Rectal smooth muscle tissue (tissue), 1 donor: Measurements from ENCODE around the gene IFNAR1.
A peak's percentile ranks its signal among the peaks of the same experiment; 100 is the strongest.
"Not testable (repeated sequence)": the region's sequence is repeated elsewhere in the genome, so short reads cannot be mapped to it uniquely, and the experiment has no call there.

Experiments
- H3K27ac ChIP-seq: one replicate; pipeline ENCODE4 v1.7.0; 2013; ENCODE audit warnings: low read depth, low read length, inconsistent platforms
- H3K27me3 ChIP-seq: one replicate; pipeline ENCODE4 v1.7.0; 2013; ENCODE audit warnings: low read length; ENCODE audit not compliant: control insufficient read depth, insufficient read depth
- H3K36me3 ChIP-seq: one replicate; pipeline ENCODE4 v1.7.0; 2013; ENCODE audit warnings: low read length; ENCODE audit not compliant: control insufficient read depth, insufficient read depth
- H3K4me1 ChIP-seq: one replicate; pipeline ENCODE4 v1.7.0; 2013; ENCODE audit warnings: low read length; ENCODE audit not compliant: control insufficient read depth, insufficient read depth
- H3K4me3 ChIP-seq: one replicate; pipeline ENCODE4 v1.7.0; 2013; ENCODE audit warnings: low read length
- H3K9ac ChIP-seq: one replicate; pipeline ENCODE4 v1.7.0; 2013; ENCODE audit warnings: low read length

The IFNAR1 gene

DNA sequence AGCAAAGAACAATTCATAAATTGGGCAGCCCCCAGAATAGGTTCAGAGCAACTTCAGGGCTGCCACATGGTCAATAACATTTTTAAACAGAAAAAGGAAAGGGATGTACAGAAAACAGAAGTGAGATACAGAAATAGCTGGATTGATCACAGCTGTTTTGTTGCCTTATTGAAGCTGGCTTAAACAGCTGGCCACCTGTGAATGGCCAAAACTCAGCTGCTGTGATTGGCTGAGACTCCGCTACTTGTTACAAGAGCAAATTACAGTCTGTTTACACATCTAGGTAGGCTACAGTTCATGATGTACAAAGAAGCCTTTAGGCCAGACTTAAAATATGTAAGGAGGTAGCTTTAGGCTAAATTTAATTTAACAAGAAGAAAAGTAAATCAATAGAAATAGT, 11.6 kb upstream of the IFNAR1 start:
- H3K4me1 ChIP-seq: no peaks in the 10 kb centered on the region
- H3K27me3 ChIP-seq: no peaks in the 10 kb centered on the region
- H3K4me3 ChIP-seq: no peak overlapping the region
- H3K27ac ChIP-seq: no peak overlapping the region
- H3K9ac ChIP-seq: no peak overlapping the region
- H3K36me3 ChIP-seq: no peaks in the 10 kb centered on the region

DNA sequence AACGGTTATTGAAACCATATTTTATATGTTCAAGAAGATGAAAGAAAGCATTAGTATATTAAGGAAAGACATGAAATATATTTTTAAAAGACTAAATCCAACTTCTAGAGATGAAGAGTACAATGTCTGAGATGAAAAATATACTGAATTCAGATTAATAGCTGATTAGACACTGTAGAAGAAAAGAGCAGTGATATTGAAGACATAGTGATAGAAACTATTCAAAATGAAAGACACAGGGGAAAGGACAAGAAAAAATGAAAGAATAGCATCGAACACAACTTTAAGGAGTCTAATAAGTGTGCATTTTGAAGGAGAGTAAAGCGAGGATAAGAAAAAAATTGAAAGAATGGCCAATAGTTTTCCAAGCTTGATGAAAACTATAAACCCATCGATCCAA, 11.2 kb upstream of the IFNAR1 start:
- H3K27ac ChIP-seq: no peak overlapping the region
- H3K9ac ChIP-seq: no peak overlapping the region

DNA sequence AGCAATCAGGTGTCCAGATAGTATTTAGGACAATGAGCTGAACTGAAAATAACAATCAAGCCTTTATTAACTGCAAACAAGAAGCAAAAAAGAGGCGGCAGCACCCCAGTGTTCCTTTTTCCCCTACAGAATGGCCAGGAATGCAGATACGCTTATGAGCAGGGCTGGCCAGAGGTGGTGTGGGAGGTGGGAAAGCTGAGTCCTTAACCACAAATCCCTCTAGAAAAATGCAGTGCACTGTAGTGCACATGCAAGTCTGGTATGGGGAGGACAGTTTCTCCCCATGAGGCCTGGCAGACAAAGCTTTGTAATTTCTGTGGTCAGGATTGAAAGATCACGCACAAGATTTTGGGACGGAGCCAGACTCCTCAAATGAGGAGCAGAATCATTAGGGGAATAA, 10.7 kb upstream of the IFNAR1 start:
- Histone ChIP-seq H3K27me3 (no peaks in the 10 kb centered on the region), H3K4me1 (no peaks in the 10 kb centered on the region), H3K27ac (no peak overlapping the region), H3K36me3 (no peaks in the 10 kb centered on the region), H3K9ac (no peak overlapping the region), H3K4me3 (no peak overlapping the region)

More for the DNA sequence above, 11.2 kb upstream of the IFNAR1 start:
- H3K4me3 ChIP-seq: no peak overlapping the region
- H3K27me3 ChIP-seq: no peaks in the 10 kb centered on the region
- H3K36me3 ChIP-seq: no peaks in the 10 kb centered on the region
- H3K4me1 ChIP-seq: no peaks in the 10 kb centered on the region

DNA sequence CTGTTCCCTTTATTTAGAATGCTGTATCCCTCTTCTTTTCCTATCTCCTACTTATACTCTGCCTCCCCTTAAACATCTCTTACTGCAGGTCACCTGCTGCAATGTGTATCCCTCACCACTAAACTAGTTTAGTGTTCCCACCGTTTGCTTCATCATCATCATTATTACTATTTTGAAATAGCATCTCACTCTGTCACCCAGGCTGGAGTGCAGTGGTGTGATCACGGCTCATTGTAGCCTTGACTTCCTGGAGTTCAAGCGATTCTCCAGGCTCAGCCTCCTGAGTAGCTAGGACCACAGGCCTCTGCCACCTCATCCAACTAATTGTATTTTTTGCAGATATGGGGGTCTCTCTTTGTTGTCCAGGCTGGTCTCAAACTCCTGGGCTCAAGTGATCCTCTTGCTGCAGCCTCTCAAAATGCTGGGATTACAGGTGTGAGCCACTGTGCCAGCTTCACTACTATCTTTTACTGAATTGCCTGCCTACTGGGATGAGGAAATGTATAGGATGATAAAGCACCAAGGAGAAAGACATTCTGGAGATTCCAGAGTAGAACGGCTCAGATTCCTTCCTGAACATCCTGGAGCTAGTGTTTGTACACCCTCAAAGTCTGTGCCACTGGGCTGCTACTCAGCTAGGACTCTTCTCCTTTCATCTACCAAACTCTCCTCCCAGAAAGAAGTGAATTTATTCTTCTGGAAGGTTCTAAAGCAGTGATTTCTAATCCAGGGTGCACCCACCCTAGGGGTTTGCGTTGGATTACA, 8.6 kb upstream of the IFNAR1 start:
- H3K4me3 ChIP-seq: no peak overlapping the region
- no peak overlapping the region for H3K27ac ChIP-seq
- no peaks in the 10 kb centered on the region for H3K27me3 ChIP-seq
- no peaks in the 10 kb centered on the region for H3K4me1 ChIP-seq
- H3K9ac ChIP-seq: no peak overlapping the region
- no peaks in the 10 kb centered on the region for H3K36me3 ChIP-seq

DNA sequence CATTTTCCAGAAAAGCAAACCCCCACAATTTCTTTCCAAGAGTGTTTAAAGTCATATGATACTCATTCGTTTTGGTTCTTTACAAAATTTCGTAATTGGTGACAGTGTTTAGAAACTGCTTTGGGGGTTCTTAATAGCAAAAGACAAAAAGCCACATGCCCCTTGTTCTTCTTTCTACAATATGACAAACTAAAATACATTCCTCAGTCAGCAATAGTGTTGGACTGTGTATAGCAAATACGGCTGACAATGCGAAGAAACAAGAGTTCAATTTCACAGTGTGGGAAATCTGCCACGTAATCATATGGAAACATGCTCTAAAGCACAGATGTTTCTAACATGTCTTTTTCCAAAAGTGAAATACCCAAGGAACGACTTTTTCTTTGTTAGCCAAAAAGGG, 7.6 kb upstream of the IFNAR1 start:
- H3K4me3 ChIP-seq: no peak overlapping the region
- no peaks in the 10 kb centered on the region for H3K27me3 ChIP-seq
- no peaks in the 10 kb centered on the region for H3K36me3 ChIP-seq
- H3K4me1 ChIP-seq: no peaks in the 10 kb centered on the region
- no peak overlapping the region for H3K9ac ChIP-seq
- H3K27ac ChIP-seq: no peak overlapping the region

DNA sequence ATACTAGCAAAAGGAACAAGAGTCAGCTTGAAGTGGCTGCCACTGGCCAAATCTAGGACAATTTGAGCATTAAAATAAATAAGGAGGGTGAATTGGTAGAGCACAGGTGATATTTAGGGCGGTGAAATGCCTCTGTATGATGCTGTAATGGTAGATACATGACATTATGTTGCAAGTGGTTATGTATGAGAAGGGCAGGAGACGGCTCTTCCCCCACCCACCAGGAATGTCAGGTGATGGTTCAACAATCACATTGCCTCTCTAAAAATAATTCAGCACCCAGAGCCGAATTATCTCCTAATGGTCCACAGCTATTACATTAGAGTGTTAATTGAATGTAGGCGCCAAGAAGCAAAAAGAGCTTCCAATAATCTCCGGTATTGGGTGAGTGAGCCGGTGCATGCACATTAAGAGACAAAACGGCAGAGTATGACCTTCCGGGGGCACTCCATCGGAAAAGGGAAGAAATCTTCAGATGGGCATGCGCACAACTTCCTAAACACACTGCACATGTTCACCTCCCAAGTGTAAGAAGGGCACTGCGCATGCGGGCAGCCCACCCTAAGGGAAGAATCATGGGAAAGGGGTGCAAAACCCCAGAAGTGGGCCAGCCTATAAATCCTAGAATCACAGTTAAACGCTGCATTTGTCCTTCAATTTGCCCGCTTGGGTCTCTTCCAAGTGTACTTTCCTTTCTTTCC, 6.8 kb upstream of the IFNAR1 start:
- H3K36me3 ChIP-seq: no peaks in the 10 kb centered on the region
- no peak overlapping the region for H3K9ac ChIP-seq
- no peak overlapping the region for H3K4me3 ChIP-seq
- no peak overlapping the region for H3K27ac ChIP-seq
- H3K4me1 ChIP-seq: no peaks in the 10 kb centered on the region
- H3K27me3 ChIP-seq: no peaks in the 10 kb centered on the region

DNA sequence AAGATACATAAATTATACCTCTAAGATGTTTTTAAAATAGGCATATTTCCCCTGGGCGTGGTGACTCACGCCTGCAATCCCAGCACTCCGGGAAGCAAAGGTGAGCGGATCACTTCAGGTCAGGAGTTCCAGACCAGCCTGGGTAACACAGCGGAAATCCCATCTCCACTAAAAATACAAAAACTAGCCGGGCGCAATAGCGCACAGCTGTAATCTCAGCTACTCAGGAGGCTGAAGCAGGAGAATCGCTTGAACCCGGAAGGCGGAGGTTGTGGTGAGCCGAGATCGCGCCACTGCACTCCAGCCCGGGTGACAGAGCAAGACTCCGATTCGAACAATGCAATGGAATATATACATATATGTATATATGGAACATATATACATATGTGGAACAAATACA, 3.8 kb upstream of the IFNAR1 start:
- not testable (repeated sequence) for H3K27me3 ChIP-seq, H3K4me1 ChIP-seq, H3K4me3 ChIP-seq, H3K36me3 ChIP-seq, H3K9ac ChIP-seq, H3K27ac ChIP-seq

DNA sequence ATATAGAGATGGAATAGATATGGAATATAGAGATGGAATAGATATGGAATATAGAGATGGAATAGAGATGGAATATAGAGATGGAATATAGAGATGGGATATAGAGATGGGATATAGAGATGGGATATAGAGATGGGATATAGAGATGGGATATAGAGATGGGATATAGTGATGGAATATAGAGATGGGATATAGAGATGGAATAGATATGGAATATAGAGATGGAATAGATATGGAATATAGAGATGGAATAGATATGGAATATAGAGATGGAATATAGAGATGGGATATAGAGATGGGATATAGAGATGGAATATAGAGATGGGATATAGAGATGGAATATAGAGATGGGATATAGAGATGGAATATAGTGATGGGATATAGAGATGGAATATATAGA, 1.2 kb upstream of the IFNAR1 start:
- not testable (repeated sequence) for H3K36me3 ChIP-seq, H3K27me3 ChIP-seq, H3K9ac ChIP-seq, H3K4me3 ChIP-seq, H3K27ac ChIP-seq, H3K4me1 ChIP-seq

DNA sequence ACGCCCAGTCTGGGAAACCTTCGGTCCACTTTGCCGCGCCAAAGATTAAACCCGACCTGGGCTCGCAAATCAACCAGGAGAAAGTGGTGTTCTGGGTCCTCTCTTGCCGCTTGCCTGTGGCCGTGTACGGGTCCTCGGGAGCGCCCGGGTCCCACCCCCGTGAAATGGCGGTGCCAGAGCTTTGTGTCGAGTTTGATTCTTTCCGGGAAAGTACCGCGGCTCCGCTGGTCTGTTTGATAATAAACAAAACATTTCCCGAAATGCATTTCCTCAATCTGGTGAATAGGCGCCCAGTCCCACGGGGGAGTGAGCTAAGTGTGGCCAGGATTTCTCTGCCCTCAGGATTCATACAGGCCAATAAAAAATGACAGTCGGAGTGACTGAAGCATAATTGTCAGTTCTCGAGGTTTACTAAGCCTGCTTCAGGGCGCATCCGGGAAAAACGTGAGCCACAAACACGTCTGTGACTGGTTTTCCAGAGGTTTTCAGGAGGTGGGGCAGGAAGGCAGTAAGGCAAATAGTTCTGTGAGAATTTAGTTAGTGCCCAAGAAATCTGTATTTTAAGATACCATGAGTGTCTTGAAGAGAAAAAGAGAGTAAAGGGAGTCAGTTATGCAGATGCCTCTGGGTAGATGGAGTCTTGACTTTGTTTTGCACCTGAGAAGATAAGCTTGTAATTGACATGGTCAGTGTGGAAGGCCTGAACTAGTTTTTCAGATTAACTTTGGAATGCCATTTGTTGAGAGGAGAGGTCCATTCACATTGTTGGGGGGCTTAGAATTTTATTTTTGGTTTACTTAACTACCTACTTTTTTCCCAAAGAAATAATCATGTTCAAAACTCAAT, 675 bp downstream of the IFNAR1 start:
- Histone ChIP-seq H3K27ac (peak overlapping the region; percentile 98), H3K27me3 (no peaks in the 10 kb centered on the region), H3K4me1 (peaks cover 5% of the 10 kb centered on the region), H3K4me3 (peak overlapping the region; percentile 95), H3K9ac (peak overlapping the region; percentile 79), H3K36me3 (no peaks in the 10 kb centered on the region)

DNA sequence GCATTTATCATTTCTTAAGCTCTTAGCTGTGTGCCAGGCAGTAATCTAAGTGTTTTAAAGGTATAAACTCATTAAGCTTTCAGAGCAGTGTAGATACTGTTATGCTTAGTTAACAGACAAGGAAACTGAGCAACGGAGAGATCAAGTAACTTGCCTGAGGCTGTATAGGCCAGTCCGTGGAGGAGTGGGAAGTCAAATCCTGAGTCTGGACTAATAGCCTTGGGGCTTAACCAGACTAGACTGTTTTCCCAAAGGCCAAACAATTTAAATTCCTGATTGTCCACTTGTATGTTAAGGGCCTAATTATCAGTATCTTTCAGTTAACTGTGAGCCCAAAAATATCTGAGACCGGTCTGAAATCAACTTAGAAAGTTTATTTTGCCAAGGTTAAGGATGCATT, 2.6 kb downstream of the IFNAR1 start:
- Histone ChIP-seq H3K27ac (no peak overlapping the region), H3K36me3 (peaks cover 4% of the 10 kb centered on the region), H3K9ac (no peak overlapping the region), H3K4me1 (peaks cover 5% of the 10 kb centered on the region), H3K4me3 (no peak overlapping the region), H3K27me3 (no peaks in the 10 kb centered on the region)

DNA sequence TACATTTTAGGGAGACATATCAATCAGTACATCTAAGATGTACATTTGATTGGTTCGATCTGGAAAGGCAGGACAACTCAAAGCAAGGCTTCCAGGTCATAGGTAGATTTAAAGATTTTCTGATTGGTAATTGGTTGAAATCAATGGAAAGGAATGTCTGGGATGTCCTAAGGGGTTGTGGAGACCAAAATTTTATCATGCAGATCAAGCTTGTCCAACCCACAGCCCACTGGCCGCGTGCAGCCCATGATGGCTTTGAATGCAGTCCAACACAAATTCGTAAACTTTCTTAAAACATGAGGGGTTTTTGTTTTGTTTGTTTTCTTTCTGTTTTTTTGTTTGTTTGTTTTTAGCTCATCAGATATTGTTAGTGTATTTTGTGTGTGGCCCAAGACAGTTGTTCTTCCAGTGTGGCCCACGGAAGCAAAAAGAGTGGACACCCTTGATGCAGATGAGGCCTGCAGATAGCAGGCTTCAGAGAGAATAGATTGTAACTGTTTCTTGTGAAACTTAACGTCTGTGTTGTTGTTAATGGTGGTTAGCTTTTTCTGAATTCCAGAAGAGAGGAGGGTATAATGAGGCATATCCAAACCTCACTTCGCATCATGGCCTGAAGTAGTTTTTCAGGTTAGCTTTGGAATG, 3.1 kb downstream of the IFNAR1 start:
- Histone ChIP-seq H3K27me3 (no peaks in the 10 kb centered on the region), H3K27ac (no peak overlapping the region), H3K4me1 (peaks cover 5% of the 10 kb centered on the region), H3K4me3 (no peak overlapping the region), H3K36me3 (peaks cover 4% of the 10 kb centered on the region), H3K9ac (no peak overlapping the region)

DNA sequence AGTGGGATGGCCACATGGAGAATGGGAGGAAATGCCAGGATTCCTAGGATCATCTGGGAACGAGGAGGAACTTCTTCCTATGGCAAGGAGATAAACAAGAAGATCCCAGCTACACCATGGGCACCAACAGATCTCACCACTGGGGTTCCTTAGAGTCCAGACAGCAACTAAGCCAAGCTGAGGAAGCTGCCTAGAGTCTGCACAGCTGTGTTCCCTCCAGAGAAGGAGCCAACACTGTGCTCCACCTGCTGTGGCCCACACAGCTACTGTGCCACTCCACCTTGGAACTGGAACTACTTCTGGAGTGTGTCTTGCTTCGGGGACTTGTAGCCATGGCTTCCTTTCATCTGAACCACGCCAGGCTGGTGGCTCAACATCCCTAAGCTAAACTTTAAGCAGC, 6.0 kb downstream of the IFNAR1 start:
- Histone ChIP-seq H3K27ac (no peak overlapping the region), H3K36me3 (peaks cover 4% of the 10 kb centered on the region), H3K27me3 (no peaks in the 10 kb centered on the region), H3K9ac (no peak overlapping the region), H3K4me3 (no peak overlapping the region), H3K4me1 (peaks cover 5% of the 10 kb centered on the region)
